Loucy (cell line): ENCODE results near the gene KRTAP1-3.

ENCODE experiments used
- EZH2phosphoT487 ChIP-seq: fragments of 200-600 bp; IDR thresholded peaks from 2 replicates; pipeline ENCODE4 v1.6.1; 2018; ENCODE audit warnings: antibody characterized with exemption, mild to moderate bottlenecking, moderate library complexity, borderline replicate concordance
- TF ChIP-seq, protein P1 (sequence below): fragments of 200-600 bp; sonication (generic); conservative IDR thresholded peaks from 2 replicates; pipeline ENCODE4 v1.5.1; 2014; ENCODE audit warnings: mild to moderate bottlenecking, antibody characterized with exemption, low read length

DNA sequence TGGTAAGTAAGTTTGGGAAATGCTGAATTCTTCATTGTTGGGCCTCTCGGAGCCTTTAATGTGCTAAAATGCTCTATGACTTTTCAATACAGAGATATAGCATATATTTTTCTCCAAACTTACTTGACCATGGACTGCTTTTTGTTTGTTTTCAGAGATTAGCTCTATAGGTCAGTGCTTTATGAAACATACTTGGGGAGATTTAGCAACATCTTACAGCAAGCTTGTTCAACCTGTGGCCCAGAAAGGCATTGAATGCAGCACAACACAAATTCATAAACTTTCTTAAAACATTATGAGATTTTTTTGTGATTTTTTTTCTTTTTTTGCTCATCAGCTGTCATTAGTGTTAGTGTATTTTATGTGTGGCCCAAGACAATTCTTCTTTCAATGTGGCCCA is 24.7 kb downstream of the KRTAP1-3 start:
- TF ChIP-seq, protein P1, sequence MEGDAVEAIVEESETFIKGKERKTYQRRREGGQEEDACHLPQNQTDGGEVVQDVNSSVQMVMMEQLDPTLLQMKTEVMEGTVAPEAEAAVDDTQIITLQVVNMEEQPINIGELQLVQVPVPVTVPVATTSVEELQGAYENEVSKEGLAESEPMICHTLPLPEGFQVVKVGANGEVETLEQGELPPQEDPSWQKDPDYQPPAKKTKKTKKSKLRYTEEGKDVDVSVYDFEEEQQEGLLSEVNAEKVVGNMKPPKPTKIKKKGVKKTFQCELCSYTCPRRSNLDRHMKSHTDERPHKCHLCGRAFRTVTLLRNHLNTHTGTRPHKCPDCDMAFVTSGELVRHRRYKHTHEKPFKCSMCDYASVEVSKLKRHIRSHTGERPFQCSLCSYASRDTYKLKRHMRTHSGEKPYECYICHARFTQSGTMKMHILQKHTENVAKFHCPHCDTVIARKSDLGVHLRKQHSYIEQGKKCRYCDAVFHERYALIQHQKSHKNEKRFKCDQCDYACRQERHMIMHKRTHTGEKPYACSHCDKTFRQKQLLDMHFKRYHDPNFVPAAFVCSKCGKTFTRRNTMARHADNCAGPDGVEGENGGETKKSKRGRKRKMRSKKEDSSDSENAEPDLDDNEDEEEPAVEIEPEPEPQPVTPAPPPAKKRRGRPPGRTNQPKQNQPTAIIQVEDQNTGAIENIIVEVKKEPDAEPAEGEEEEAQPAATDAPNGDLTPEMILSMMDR, result no peak
- no peak for TF ChIP-seq EZH2phosphoT487
